Measurements from ENCODE around the gene SLC22A23.

SLC22A23 gene

DNA sequence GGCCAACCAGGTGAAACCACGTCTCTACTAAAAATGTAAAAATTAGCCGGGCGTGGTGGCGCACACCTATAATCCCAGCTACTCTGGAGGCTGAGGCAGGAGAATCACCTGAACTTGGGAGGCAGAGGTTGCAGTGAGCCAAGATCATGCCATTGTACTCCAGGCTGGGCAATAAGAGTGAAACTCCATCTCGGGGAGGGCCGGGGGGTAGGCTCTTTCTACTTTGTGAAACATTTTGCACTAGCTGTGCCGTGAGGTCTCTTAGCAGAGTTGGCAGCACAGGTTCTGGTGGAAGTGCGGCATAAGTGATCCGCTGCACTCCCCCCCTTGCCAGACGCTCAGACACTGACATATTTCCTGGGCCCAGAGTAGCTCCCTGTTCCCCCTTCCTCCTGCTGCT is 173.6 kb downstream of the SLC22A23 start:
- no peak for DNase-seq (ENCODE audit: low read depth)

DNA sequence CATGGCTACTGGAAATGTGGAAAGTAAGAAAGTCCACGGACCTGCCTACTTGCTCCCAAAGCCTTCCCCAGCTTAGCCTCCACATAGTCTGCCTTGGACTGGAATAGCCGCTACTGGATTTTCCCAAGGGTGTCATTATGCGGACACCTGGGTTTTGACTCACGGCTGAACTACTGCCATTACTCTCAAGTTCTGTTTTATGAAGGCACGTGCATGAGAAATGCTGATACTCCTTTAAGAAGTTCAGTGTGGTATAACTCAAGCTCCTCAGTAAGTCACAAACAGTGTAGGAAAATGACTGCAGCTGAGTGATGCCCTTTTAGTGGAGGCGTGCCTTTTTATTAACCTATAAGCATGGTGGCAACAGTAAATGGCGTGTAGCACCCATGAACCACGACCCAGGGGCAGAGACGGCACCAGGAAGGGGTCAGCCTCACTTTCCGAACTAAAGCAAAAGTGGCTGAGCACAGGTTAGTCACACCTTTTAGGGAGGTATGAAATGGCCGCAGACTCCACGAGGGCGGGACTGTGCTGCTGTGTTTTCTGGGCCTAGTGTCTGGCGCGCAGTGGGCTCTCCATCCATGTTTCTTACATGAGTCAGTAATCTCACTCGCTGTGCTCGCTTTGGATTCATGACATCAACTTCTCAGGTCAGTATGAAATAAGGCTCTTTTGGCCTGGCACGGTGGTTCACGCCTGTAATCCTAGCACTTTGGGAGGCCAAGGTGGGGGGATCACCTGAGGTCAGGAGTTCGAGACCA is 174.2 kb downstream of the SLC22A23 start:
- DNase-seq (ENCODE audit: low read depth), result no peak

DNA sequence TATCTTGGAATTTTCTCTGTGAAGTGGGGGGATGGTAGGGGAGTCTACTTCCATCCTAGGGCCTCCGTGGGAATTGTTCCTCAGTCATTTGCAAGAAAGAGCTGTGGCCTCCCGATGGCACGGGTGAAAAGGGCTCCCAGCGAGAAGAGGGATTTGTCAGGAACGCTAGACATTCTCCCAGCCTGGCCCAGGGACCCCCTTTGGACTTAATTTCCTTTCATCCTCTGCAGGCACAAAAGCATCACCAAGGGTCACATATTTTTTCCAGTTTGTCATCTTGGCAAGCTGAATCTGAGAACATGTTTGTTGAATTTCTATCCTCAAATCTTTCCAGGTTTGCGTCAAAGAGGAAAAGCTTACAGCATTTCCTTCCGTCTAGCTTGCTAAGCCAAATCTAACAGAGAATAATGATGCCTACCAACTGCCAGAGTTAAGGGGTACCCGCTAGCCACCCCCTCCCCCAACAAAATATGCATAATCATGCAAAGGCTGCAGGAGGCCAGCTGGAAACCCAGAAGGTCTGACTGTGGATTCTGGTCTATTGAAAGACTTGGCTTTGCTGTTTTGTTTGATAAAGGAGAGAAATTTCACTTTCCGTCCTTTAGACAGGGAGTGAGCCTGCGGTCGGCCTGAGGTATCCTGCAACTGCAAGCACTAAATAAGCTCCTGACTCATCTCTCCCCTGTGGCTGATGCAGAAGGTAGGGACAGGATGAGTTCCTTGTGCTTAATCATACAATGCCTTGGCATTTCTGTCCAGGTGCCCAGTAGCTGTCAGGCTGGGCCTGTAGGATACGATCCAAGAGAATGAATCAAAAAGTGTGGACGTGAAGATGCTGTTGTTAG is 175.0 kb downstream of the SLC22A23 start:
- DNase-seq (ENCODE audit: low read depth), result no peak

DNA sequence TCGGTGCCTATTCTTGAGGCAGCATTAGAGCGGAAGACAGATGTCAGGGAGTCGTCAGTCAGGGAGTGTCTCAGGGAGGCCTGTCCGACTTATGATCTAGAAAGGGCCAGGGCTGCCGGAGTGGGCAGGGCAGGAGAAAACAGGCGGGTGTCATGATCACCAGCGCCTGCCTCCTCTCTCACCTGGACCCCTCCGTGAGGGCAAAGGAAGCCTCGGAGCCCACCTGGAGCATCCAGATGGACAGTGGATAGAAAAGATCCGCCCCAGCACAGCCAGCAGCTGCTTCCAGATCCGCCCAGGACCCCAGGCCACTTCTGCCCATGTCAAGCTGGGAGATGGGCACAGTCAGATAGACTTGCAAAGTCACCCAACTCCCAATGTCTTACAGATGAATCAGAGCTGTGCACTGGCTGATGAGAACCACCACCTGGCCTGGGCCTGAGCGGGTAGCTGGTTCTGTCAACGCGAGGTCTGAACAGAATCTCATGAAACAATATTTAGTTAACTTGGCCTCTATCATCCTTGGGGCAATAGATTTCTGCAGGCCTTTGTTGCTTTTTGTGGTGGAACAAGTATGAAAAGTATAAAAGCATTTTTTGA is 175.9 kb downstream of the SLC22A23 start:
- no peak for DNase-seq (ENCODE audit: low read depth)

DNA sequence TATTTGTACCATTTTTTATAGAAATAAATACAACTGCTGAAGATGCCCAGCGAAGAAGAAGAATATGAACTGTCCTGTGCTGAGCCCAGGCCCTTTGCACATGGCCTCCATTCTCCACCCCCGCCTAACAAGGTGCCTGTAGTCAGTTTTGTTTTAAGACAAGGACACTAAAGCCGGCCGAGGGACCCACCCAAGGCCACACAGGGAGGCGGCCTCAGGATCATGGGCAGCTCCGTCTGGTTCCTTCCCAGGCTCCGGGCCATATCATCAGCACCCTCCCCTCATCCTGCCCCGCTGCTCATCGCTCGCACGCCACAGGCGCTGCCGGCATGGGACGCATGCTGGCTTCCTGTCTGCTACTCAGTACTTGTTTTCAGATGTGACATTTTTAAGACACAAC is 176.8 kb downstream of the SLC22A23 start:
- no peak for DNase-seq (ENCODE audit: low read depth)

DNA sequence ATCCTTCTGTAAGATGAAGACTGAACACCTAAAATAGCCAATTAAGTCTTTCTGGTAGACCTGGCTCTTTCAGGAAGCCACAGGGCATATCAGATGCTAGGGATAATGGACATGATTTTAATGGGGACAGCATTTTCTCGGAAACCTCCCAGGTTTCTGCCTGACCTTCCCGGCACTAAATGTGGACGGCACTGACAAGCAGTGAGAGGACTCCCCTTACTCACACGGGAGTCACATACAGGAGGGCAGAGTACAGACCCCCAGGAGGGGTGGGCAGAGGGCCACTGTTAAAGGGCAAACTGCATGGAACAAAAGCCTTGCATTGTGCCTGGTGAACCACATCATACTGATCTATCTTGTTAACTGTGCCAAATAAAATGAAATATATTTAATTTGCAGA is 178.2 kb downstream of the SLC22A23 start:
- no peak for DNase-seq (ENCODE audit: low read depth)

DNA sequence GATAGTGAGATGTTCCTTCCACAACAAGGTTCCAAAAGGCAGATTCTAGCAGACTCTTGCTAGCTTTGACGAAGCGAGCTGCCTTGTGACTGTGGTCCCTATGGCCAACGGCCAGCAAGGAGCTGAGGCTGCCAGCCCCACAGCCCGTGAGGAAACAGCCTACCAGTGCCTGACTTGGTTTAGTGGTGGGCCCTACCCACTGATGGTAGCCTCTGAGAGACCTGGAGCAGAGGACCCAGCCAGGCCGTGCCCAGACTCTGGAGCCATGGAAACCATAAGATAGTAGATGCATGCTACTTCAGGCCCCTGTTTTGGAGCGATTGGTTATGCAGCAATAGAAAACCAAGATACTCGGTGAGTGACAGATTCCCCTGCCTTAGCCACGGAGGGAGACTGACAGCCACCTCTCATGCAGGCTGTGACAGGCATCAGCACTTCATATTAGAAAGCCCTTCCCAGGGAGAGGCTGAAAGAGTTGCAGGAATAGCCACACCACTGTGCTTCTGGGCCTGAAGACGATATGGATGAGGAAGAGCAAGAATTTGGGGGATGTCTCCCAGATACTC is 178.9 kb downstream of the SLC22A23 start:
- DNase-seq (ENCODE audit: low read depth), result no peak

DNA sequence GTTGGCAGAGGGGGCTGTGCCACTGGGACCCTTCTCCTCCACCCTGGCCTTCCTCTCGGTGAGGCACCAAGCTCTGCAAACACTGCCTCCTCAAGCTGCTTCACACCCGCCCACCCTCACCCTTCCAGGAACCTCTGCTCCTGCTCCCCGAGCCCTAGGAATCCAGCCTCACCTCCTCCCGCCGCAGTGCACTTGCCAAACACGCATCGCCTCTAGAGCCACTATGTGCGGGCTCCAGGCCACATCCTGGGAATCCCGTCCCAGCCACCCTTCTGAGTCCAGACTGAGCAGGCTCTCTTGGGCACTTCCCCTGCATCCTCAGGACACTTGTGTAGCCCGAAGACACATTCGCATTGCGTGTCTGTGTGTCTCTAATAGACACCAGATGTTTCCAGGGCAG is 179.6 kb downstream of the SLC22A23 start:
- no peak for DNase-seq (ENCODE audit: low read depth)

DNA sequence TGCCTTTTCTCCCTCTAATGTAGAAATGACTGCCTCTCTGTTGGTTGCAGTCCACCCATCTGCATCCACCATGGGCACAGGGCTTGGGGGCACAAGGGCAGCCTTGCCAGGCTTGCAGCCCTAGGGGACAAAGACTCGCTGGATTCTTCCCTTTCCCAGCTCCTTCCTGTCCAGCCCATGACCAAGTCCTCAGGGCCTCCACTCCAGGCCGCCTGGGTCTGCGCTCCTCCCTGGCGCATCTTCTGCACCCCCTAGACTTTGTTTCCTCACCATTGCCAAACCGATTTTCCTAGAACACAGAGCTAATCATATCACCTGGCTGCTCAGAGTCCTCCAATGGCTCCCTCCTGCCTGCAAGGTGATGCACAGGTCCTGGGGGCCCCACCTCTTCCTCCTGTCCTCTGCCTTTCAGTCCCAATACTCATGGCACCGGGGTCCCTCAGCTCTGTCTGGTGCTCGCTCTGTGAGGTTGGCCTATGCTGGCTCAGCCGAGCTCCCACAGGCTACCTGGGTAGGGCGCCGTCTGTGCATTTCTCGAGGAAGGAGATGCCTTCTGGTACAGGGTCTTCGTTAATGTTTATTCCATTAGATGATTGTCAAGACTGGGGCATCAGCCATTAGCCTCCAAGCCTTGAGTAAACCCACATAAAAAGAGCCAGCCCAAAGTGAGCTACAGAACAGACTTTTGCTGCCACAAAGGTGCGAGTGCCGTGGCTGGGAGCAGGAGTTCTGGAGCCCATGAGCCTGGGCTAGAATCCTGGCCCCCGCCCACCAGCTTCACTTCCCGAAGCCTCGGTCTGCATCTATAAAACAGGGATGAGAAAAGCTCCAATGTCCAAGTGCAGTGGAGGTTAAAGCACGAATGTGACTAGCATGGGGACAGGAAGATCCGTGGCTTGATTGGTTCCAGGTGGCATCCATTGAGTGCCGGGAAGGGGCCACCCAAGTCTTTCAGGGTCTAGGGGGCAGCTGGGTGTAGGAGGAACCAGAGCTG is 180.4 kb downstream of the SLC22A23 start:
- DNase-seq (ENCODE audit: low read depth), result no peak

DNA sequence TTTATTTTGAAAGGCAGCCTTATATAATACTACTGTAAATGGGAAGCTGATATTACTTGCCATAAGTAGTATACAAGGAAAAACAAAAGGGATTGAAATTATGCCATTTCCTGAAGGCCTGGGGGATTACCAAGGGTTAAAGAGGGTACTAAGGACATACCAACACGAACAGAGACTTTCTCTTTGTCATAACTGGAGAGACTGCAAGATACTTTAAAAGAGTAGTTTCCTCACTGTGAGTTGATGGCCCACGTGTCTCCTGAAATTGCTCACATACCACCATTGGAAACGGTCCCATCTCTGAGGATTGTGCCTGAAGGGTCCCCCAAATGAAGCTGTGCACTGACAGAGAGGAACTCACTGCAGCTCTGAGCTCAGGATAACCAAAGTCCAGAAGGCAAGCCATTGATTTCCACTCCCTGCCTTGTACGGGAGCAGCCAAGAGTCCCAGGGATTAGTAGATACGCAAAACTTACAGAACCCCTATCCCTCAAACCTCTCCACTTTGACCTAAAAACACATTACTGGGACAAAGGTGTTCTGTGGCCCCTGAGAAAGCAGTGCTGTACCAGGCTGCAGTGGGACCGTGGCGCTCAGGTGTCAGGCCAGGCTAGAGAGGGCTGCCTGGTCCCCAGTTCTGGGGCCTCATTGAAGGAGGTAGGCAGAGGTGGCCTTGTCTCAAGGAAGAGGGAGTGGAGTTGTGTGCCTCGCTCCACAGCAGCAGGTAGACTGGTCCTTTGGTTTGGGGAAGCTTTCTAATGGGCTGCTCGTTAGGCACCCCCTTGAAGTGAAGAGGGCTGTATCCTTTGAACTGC is 182.9 kb downstream of the SLC22A23 start:
- DNase-seq (ENCODE audit: low read depth), result no peak

DNA sequence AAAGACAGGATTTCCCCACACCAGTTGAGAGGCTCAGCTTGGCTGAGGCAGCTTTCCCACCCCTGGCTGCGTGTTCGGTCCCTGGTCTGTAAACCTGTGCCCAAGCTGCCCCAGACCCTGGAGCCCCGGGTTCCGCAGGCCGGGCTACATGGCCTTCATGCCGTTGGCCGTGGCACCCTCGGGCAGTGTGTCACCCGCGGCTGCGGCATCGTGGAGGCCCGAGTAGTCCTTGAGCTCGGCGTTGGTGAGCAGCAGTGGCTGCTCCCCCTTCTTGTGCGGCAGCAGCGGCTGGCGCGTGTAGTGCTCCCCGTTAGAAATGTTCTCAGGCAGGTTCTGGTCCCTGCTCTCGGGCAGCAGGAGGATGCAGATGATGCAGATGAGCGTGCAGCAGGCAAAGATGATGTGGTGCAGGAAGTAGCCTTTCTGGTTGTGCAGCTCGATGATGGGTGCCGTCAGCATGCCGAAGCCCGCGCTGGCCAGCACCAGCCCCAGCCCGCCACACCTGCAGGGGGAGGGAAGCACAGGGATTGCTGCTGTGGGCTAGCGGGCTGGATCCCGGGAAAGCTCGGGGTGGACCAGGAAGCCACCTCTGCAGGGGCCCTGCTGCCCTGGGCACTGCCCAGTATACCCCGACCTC is 183.8 kb downstream of the SLC22A23 start:
- DNase-seq (ENCODE audit: low read depth), result no peak

DNA sequence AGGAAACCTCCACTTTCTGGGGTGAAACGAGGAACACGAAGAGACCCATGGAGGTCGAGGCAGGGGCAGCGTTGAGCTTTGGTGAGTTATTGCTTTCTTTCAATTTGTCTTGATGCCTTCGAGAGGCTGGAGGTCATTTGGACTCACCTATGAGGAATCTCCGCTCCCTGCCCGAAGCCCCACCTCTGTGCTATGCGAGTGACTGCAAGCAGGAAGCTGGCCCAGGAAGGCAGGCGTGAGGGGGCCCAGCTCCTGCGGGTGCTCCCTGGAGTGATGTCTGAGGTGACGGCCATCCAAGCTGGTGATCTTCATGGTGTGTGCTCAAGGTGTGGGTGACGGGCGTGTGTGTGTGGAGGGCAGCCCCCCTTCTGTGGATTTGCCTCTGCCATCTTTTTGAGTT is 185.1 kb downstream of the SLC22A23 start:
- DNase-seq (ENCODE audit: low read depth), result no peak

DNA sequence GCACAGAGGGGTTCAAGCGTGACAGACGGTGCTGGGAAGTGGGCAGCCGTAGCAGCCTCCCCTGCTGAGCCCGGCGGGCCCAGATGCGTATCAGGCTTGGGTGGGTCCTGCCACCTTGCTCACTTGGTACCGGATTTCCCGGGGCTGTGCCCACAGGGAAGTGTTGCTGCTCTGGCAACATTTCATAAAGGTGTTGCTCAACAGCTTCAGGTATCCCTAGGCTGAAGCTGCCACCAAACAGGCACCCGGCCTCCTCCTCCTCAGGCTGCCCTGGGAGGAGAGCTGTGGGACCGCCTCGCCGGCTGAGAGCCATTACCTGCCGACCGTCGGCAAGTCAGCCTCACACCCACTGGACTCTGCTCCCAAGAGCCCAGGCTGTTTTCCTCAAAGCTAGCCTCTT is 186.6 kb downstream of the SLC22A23 start:
- DNase-seq (ENCODE audit: low read depth), result no peak

DNA sequence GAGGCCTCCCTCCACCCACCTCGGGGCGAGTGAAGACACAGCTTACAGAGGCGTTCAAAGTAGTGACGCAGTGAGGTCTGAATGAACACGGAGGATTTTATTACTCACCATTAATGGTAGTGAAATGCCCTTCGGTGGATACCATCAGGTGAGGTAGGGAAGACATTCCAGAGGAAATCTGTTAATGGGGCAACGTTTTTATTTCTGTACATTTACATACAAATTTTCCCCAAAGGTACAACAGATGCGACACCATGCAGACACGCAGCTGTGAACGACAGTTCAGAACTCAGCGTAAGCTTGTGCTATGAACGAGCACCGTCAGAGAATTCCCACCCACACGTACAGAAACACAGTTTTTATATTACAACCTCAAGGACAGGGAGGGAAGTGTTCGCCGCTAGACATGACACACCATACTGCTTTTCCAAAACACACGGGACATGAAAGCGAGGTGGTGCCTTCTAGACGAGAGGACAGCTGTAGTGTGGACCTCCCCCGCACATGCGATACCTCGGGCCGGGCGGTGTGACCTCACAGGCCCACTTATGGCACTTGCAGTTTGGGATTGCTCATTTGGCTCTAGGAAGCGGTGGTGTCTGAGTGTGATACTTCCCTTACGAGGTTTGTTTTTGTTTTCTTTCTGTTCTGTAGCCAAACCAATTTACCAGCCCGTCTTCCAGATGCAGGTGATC is 187.4 kb downstream of the SLC22A23 start:
- no peak for DNase-seq (ENCODE audit: low read depth)

DNA sequence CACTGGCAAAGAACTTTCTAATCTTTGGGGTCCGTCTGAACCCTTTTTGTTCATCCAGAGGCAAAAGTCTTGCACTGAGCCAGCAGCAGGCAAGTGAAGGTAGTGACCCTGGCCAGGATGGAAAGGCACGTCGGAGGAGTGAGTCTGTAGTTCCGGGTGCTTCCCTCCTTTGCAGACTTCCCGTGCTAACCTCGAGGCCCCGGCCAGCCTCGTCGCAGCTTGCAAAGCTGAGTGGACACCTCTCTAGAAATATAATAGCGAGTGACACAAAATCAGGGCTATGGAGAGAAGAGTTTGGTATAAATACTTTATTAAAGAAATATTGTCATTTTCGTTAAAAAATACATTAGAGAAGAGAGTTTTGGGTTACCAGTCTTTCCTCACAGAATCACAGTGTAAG is 188.2 kb downstream of the SLC22A23 start:
- DNase-seq (ENCODE audit: low read depth), result no peak

DNA sequence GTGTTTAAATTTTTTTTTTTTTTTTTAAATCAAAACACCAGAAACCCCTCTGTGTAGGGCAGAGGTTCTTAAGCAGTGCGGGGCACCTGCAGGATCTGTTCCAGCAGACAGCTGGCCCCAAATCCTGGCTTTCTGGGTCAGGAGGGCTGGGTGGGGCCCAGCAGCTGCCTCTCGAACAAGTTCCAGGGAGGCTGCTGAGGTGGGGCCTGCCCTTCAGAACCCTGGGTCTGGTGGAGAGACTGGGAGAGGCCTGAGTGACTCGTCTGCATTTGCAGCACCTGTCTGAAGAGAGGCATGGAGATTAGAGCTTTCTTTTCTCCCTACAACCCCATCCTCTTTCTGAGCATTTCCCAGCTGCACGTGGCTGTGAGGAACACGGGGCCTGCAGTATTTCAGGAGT is 189.7 kb downstream of the SLC22A23 start:
- DNase-seq (ENCODE audit: low read depth), result no peak

DNA sequence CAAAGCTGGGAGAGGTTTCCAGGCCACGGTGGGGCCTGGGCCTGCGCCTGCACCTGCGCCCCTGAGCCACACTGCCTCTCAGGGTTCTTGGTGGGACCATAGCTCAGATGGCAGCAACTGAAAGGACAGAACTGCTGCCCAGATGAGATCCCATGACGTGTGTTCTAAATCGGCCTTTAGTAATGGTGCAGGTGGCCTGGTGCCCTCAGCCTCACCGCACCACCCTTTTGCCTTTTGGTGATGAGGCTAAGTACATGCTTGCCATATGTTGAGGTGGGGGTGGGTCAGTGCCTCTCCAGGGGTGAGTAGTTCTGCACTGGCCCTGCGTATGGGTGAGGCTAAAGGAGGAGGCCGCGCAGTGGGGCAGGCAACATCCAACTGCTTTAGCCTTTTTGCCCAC is 190.7 kb downstream of the SLC22A23 start:
- no peak for DNase-seq (ENCODE audit: low read depth)

DNA sequence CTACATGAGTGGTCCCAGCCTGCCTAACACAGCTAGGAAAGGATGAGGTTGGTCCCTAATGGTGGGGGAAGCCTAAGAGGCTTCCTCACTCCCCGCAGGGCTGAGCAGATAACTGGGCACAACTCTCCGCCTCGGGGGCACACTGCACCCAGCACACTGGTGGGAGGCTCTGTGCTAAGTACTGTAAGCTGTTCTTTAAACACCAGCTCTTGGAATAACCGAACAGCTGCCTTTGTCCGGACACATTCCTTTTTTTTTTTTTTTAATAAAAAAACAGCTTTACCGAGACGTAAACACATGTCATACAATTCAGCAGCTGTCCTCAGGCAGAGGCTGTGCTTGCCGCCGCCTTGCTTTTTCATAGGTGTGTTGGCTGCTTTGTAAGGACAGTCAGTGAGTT is 191.2 kb downstream of the SLC22A23 start:
- no peak for DNase-seq (ENCODE audit: low read depth)

DNA sequence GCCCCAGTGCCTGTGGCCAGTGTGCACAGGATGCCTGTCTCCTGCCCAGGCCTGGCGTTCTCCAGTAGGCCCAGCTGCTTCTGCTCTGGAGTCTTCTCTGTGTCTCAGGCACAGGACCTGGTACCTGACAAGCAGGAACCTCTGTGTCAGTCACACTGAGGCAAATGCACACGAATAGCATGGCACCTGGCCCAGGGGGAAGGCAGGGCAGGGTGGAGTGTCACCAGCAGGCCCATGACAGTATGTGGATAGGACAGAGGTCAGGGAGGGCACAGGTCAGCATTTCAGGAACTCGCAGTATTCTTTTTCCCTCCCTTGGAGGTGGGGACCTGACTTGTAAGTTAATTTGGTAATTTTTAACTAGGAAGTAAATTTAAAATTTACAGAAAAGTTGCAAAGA is 192.5 kb downstream of the SLC22A23 start:
- no peak for DNase-seq (ENCODE audit: low read depth)

DNA sequence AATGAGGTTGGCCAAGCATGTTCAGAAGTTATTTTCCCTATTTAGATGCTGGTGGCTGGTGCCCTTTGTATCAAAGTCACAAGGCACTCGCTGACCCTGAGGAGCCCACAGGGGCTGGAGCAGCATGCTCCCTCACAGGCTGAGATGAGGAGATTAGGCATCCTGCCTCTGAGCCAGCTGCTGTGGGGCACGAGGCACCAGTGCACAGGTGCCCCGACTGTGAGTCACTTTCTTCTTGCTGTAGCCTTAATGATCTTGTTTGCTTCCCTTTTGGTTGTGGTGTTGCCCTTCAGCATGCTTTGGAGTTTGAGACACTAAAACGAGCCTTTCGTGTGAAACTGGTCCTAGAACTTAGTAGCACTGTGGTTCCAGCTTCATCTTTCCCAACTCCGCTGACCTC is 193.8 kb downstream of the SLC22A23 start:
- no peak for DNase-seq (ENCODE audit: low read depth)
